HEK293T (cell line): Measurements from ENCODE around the gene EIF2B5.

ENCODE experiments used
- L3MBTL2 ChIP-seq: fragments of 450-650 bp; conservative IDR thresholded peaks from 2 replicates; pipeline ENCODE4 v1.6.1; 2016; ENCODE audit warnings: mild to moderate bottlenecking
- SP1 ChIP-seq: fragments of 450-650 bp; IDR thresholded peaks from 2 replicates; pipeline ENCODE4 v1.6.1; 2017

DNA sequence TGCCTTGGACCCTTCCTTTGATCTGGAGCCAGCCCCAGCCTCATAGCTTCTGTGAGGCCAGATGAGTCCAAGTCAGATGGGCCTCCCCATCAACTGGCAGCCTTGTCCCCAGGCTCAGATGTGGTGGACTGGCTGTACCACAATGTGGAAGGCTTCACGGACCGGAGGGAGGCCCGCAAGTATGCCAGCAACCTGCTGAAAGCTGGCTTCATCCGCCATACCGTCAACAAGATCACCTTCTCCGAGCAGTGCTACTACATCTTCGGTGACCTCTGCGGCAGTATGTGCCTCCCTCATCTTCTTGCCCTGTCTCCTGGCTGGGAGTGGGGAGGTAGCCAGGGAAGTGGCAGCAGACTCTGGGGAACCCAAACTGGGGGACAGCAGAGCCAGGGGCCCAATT lies 32.6 kb downstream of the EIF2B5 start:
- TF ChIP-seq L3MBTL2 (no peak), SP1 (no peak)
